Measurements from ENCODE around the gene RAB11FIP4.

GRCh38 chr17:31497994-31498826, 106.7 kb downstream of the RAB11FIP4 start:
- TF ChIP-seq POLR2AphosphoS5 (IDR thresholded peaks at IDR 0.05) (no peak), POLR2A (IDR thresholded peaks at IDR 0.05) (no peak), CTCF (IDR thresholded peaks at IDR 0.05) (no peak)

Measured in transverse colon (tissue), 4 donors.